Neural cell (in vitro differentiated cells): Measurements from ENCODE around the gene ARHGEF38.

Source experiments
- CTCF ChIP-seq: fragments of 450-650 bp; IDR thresholded peaks from 2 replicates; pipeline ENCODE4 v1.5.1; 2014; ENCODE audit warnings: antibody characterized with exemption, mild to moderate bottlenecking, moderate library complexity; ENCODE audit not compliant: poor library complexity, severe bottlenecking
- EP300 ChIP-seq: fragments of 450-650 bp; conservative IDR thresholded peaks from 2 replicates; pipeline ENCODE4 v1.6.1; 2014; ENCODE audit warnings: antibody characterized with exemption, mild to moderate bottlenecking, moderate library complexity; ENCODE audit not compliant: poor library complexity, severe bottlenecking

GRCh38 chr4:105555409-105555808, 3.0 kb downstream of the ARHGEF38 start:
- TF ChIP-seq CTCF (no peak), EP300 (no peak)
